ENCODE results near the gene CELF2.

- TF ChIP-seq, protein P1, sequence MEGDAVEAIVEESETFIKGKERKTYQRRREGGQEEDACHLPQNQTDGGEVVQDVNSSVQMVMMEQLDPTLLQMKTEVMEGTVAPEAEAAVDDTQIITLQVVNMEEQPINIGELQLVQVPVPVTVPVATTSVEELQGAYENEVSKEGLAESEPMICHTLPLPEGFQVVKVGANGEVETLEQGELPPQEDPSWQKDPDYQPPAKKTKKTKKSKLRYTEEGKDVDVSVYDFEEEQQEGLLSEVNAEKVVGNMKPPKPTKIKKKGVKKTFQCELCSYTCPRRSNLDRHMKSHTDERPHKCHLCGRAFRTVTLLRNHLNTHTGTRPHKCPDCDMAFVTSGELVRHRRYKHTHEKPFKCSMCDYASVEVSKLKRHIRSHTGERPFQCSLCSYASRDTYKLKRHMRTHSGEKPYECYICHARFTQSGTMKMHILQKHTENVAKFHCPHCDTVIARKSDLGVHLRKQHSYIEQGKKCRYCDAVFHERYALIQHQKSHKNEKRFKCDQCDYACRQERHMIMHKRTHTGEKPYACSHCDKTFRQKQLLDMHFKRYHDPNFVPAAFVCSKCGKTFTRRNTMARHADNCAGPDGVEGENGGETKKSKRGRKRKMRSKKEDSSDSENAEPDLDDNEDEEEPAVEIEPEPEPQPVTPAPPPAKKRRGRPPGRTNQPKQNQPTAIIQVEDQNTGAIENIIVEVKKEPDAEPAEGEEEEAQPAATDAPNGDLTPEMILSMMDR (IDR thresholded peaks at IDR 0.05): no peak
- TF ChIP-seq POLR2A (IDR thresholded peaks at IDR 0.05): no peak
Observed at GRCh38 chr10:11377267-11377666, 359.6 kb downstream of the CELF2 start.

All from suprapubic skin (tissue), 3 donors.